B cell (primary cell): ENCODE measurements around the gene NUDT9.

ENCODE experiments used
- EZH2 ChIP-seq: IDR thresholded peaks from 2 replicates; pipeline ENCODE4 v1.6.1; 2012; ENCODE audit warnings: borderline replicate concordance, low read depth, mild to moderate bottlenecking, moderate library complexity, low read length; ENCODE audit not compliant: insufficient read depth, poor library complexity, severe bottlenecking
- TF ChIP-seq, protein P1 (sequence below): fragments of 200-600 bp; IDR thresholded peaks from one replicate; pipeline ENCODE4 v1.8.0; 2022; ENCODE audit warnings: antibody characterized with exemption, mild to moderate bottlenecking

GRCh38 chr4:87430038-87430437 is 7.7 kb downstream of the NUDT9 start:
- TF ChIP-seq EZH2: no peak
- TF ChIP-seq, protein P1, sequence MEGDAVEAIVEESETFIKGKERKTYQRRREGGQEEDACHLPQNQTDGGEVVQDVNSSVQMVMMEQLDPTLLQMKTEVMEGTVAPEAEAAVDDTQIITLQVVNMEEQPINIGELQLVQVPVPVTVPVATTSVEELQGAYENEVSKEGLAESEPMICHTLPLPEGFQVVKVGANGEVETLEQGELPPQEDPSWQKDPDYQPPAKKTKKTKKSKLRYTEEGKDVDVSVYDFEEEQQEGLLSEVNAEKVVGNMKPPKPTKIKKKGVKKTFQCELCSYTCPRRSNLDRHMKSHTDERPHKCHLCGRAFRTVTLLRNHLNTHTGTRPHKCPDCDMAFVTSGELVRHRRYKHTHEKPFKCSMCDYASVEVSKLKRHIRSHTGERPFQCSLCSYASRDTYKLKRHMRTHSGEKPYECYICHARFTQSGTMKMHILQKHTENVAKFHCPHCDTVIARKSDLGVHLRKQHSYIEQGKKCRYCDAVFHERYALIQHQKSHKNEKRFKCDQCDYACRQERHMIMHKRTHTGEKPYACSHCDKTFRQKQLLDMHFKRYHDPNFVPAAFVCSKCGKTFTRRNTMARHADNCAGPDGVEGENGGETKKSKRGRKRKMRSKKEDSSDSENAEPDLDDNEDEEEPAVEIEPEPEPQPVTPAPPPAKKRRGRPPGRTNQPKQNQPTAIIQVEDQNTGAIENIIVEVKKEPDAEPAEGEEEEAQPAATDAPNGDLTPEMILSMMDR: no peak
